RCC 7860 (cell line): ENCODE data around the gene ANKS1A.
"Not testable (repeated sequence)": the region's sequence is repeated elsewhere in the genome, so short reads cannot be mapped to it uniquely, and the experiment has no call there.

Experiments used
- DNase-seq: peaks from one replicate; pipeline ENCODE4 v3.0.0-alpha.2; 2015; ENCODE audit warnings: low spot score
- FAIRE-seq: peaks from 2 replicates; lab custom pipeline; 2012; peaks lifted over from hg19 to GRCh38; lab: Jason Lieb, UNC

Gene ANKS1A

GRCh38 chr6:34985236-34985635, 96.2 kb downstream of the ANKS1A start:
- DNase-seq (no peak), FAIRE-seq (no peak)

GRCh38 chr6:34986845-34987246, 97.8 kb downstream of the ANKS1A start:
- FAIRE-seq (no peak), DNase-seq (peak; percentile 52)

- no peak for FAIRE-seq
- no peak for DNase-seq
These were observed 98.5 kb downstream of the ANKS1A start for GRCh38 chr6:34987506-34987905.

- FAIRE-seq (no peak), DNase-seq (no peak)
These were observed 102.0 kb downstream of the ANKS1A start for GRCh38 chr6:34990971-34991560.

- no peak for FAIRE-seq
- no peak for DNase-seq
These were observed 103.3 kb downstream of the ANKS1A start for GRCh38 chr6:34992376-34992775.

GRCh38 chr6:34993213-34993612, 104.2 kb downstream of the ANKS1A start:
- FAIRE-seq (no peak), DNase-seq (no peak)

GRCh38 chr6:34994693-34995092, 105.6 kb downstream of the ANKS1A start:
- DNase-seq, result no peak
- FAIRE-seq, result no peak

GRCh38 chr6:34998417-34998816, 109.4 kb downstream of the ANKS1A start:
- not testable (repeated sequence) for FAIRE-seq, DNase-seq

GRCh38 chr6:34999153-34999552, 110.1 kb downstream of the ANKS1A start:
- not testable (repeated sequence) for FAIRE-seq, DNase-seq

- not testable (repeated sequence) for FAIRE-seq, DNase-seq
These were observed 110.9 kb downstream of the ANKS1A start for GRCh38 chr6:34999962-35000361.

- not testable (repeated sequence) for DNase-seq, FAIRE-seq
These were observed 112.3 kb downstream of the ANKS1A start for GRCh38 chr6:35001349-35001748.

- FAIRE-seq, DNase-seq: not testable (repeated sequence)
These were observed 115.0 kb downstream of the ANKS1A start for GRCh38 chr6:35003886-35004530.

GRCh38 chr6:35007016-35007415, 118.0 kb downstream of the ANKS1A start:
- DNase-seq (no peak), FAIRE-seq (no peak)

- FAIRE-seq, result no peak
- DNase-seq, result no peak
These were observed 119.8 kb downstream of the ANKS1A start for GRCh38 chr6:35008858-35009257.

- DNase-seq (no peak), FAIRE-seq (no peak)
These were observed 122.3 kb downstream of the ANKS1A start for GRCh38 chr6:35011096-35012041.

GRCh38 chr6:35013701-35014100, 124.6 kb downstream of the ANKS1A start:
- no peak for FAIRE-seq
- no peak for DNase-seq

GRCh38 chr6:35014341-35014740, 125.3 kb downstream of the ANKS1A start:
- no peak for FAIRE-seq
- no peak for DNase-seq

- FAIRE-seq (no peak), DNase-seq (peak; percentile 63)
These were observed 125.7 kb downstream of the ANKS1A start for GRCh38 chr6:35014786-35015185.

GRCh38 chr6:35015476-35015875, 126.4 kb downstream of the ANKS1A start:
- no peak for FAIRE-seq

GRCh38 chr6:35015996-35016395, 126.9 kb downstream of the ANKS1A start:
- no peak for DNase-seq
- no peak for FAIRE-seq

More at GRCh38 chr6:35015476-35015875, 126.4 kb downstream of the ANKS1A start:
- no peak for DNase-seq
